Activated naive CD4-positive, alpha-beta T cell treated with anti-CD3 and anti-CD28 coated beads, Interleukin-2, amount 50 U/mL, for 72 hours (primary cell): Measurements from ENCODE around the gene MRPL4. TPM values are rescaled to one million over a fixed set of nuclear protein-coding genes. Genes with fewer than 3 reads are reported as not detected.
A peak's percentile ranks its signal among the peaks of the same experiment; 100 is the strongest.
"Not testable (repeated sequence)": the region's sequence is repeated elsewhere in the genome, so short reads cannot be mapped to it uniquely, and the experiment has no call there.

Source experiments
- ATAC-seq, 2 donors: fragments of 150-1000 bp; cut with Tn5 transposase; 2 replicates each; pipeline ENCODE4 v1.10.0; 2021; ENCODE audit warnings: mild to moderate bottlenecking in 2 of 2, moderate library complexity in 2 of 2
- DNase-seq, 2 donors: peaks; one replicate each; pipeline ENCODE4 v3.0.0; 2021 to 2022; ENCODE audit warnings: low spot score in 2 of 2
- H3K27ac Mint-ChIP-seq, 2 donors: one replicate each; pipeline ENCODE4 v1.8.0; 2022; ENCODE audit warnings: mild to moderate bottlenecking in 2 of 2, mixed read lengths in 2 of 2
- H3K36me3 Mint-ChIP-seq, 2 donors: one replicate each; pipeline ENCODE4 v1.8.0; 2022; ENCODE audit warnings: mixed read lengths in 2 of 2
- H3K9me3 Mint-ChIP-seq, 2 donors: one replicate each; pipeline ENCODE4 v1.8.0; 2022; ENCODE audit warnings: mixed read lengths in 2 of 2
- total RNA-seq, 2 donors: library from RNA; stranded (reverse); gene quantifications; one replicate each; pipeline ENCODE4 v1.2.3, GENCODE V29; 2022

Gene MRPL4
- total RNA-seq, 2 donors from 2014 or later = 79.0 to 121 TPM

- ATAC-seq = no peak
- DNase-seq = no peak
- H3K9me3 Mint-ChIP-seq = no peaks in the 10 kb centered on the region
- peak overlapping the region in 1 of 2 donors; percentile 21 for H3K27ac Mint-ChIP-seq
- H3K36me3 Mint-ChIP-seq = no peaks in the 10 kb centered on the region
These were observed 25.5 kb upstream of the MRPL4 start for GRCh38 chr19:10226376-10227025.

- ATAC-seq = no peak
- Mint-ChIP-seq H3K9me3 (no peaks in the 10 kb centered on the region), H3K36me3 (no peaks in the 10 kb centered on the region), H3K27ac (no peak overlapping the region)
- DNase-seq = no peak
These were observed 24.7 kb upstream of the MRPL4 start for GRCh38 chr19:10227026-10227971.

- Mint-ChIP-seq H3K27ac (no peak overlapping the region), H3K9me3 (no peaks in the 10 kb centered on the region), H3K36me3 (no peaks in the 10 kb centered on the region)
- DNase-seq (no peak), ATAC-seq (no peak)
These were observed 23.6 kb upstream of the MRPL4 start for GRCh38 chr19:10228393-10228792.

- DNase-seq (peak in 1 of 2 donors; percentile 46), ATAC-seq (peak; percentile 2 to 27)
- no peaks in the 10 kb centered on the region for H3K9me3 Mint-ChIP-seq
- H3K27ac Mint-ChIP-seq = peak overlapping the region in 1 of 2 donors; percentile 85
- H3K36me3 Mint-ChIP-seq = no peaks in the 10 kb centered on the region
These were observed 23.1 kb upstream of the MRPL4 start for GRCh38 chr19:10228920-10229319.

- no peaks in the 10 kb centered on the region for H3K9me3 Mint-ChIP-seq
- DNase-seq = peak in 1 of 2 donors; percentile 33
- peak; percentile 54 to 64 for ATAC-seq
- H3K36me3 Mint-ChIP-seq = no peaks in the 10 kb centered on the region
- peak overlapping the region in 1 of 2 donors; percentile 85 for H3K27ac Mint-ChIP-seq
These were observed 21.7 kb upstream of the MRPL4 start for GRCh38 chr19:10230173-10230860.

GRCh38 chr19:10230861-10231611 lies 21.0 kb upstream of the MRPL4 start, which contains the start of gene S1PR2:
S1PR2 (minus strand) TSS chr19:10231331; CDS start chr19:10224905, 6,426 bp downstream.
- ATAC-seq (peak; percentile 28 to 79), DNase-seq (peak; percentile 69 to 74)
- Mint-ChIP-seq H3K36me3 (no peaks in the 10 kb centered on the region), H3K27ac (peak within 1 kb of the TSS in 1 of 2 donors; percentile 85), H3K9me3 (no peaks in the 10 kb centered on the region)

GRCh38 chr19:10231612-10232228 lies 20.3 kb upstream of the MRPL4 start:
- Mint-ChIP-seq H3K36me3 (peaks cover 0 to 6% of the 10 kb centered on the region in 2 donors), H3K27ac (no peak overlapping the region), H3K9me3 (no peaks in the 10 kb centered on the region)
- DNase-seq (no peak), ATAC-seq (no peak)

- H3K36me3 Mint-ChIP-seq = peaks cover 0 to 6% of the 10 kb centered on the region in 2 donors
These were observed 18.1 kb upstream of the MRPL4 start for GRCh38 chr19:10233946-10234345.

GRCh38 chr19:10235003-10235402 lies 17.0 kb upstream of the MRPL4 start:
- no peak for ATAC-seq
- no peak for DNase-seq
- no peaks in the 10 kb centered on the region for H3K9me3 Mint-ChIP-seq
- H3K27ac Mint-ChIP-seq = no peak overlapping the region
- peaks cover 0 to 6% of the 10 kb centered on the region in 2 donors for H3K36me3 Mint-ChIP-seq

More at GRCh38 chr19:10233946-10234345, 18.1 kb upstream of the MRPL4 start:
- Mint-ChIP-seq H3K27ac (no peak overlapping the region), H3K9me3 (no peaks in the 10 kb centered on the region)
- DNase-seq (no peak), ATAC-seq (no peak)

GRCh38 chr19:10235409-10235808 lies 16.6 kb upstream of the MRPL4 start:
- ATAC-seq, H3K36me3 Mint-ChIP-seq, H3K9me3 Mint-ChIP-seq, DNase-seq: not testable (repeated sequence)
- H3K27ac Mint-ChIP-seq = peak overlapping the region in 1 of 2 donors; percentile 94

- DNase-seq (no peak), ATAC-seq (no peak)
- peaks cover 0 to 6% of the 10 kb centered on the region in 2 donors for H3K36me3 Mint-ChIP-seq
- H3K9me3 Mint-ChIP-seq = no peaks in the 10 kb centered on the region
- peak overlapping the region in 1 of 2 donors; percentile 72 for H3K27ac Mint-ChIP-seq
These were observed 14.3 kb upstream of the MRPL4 start for GRCh38 chr19:10237702-10238101.

GRCh38 chr19:10238172-10238783 lies 13.7 kb upstream of the MRPL4 start:
- Mint-ChIP-seq H3K27ac (peak overlapping the region in 1 of 2 donors; percentile 72), H3K9me3 (no peaks in the 10 kb centered on the region), H3K36me3 (peaks cover 0 to 6% of the 10 kb centered on the region in 2 donors)
- ATAC-seq (peak in 1 of 2 donors; percentile 37), DNase-seq (no peak)

GRCh38 chr19:10241826-10242449 lies 10.1 kb upstream of the MRPL4 start:
- H3K9me3 Mint-ChIP-seq, DNase-seq, H3K36me3 Mint-ChIP-seq, H3K27ac Mint-ChIP-seq: not testable (repeated sequence)
- peak in 1 of 2 donors; percentile 39 for ATAC-seq

GRCh38 chr19:10243606-10244005 lies 8.4 kb upstream of the MRPL4 start:
- ATAC-seq = no peak
- DNase-seq = no peak
- H3K27ac Mint-ChIP-seq = no peak overlapping the region
- H3K36me3 Mint-ChIP-seq = no peaks in the 10 kb centered on the region
- H3K9me3 Mint-ChIP-seq = no peaks in the 10 kb centered on the region
